Adipocyte (in vitro differentiated cells): Measurements from ENCODE around the gene CACNA1G.

Source experiments
- DNase-seq: peaks from one replicate; pipeline ENCODE4 v3.0.0-alpha.2; 2015; ENCODE audit warnings: low read depth
- H3K27me3 ChIP-seq: replicated peaks from 2 replicates; pipeline ENCODE4 v1.7.0; 2013; ENCODE audit warnings: mild to moderate bottlenecking, low read length, moderate library complexity; ENCODE audit not compliant: control insufficient read depth, insufficient read depth
- H3K36me3 ChIP-seq: 2 replicates; pipeline ENCODE4 v1.7.0; 2013; ENCODE audit warnings: low read length, mild to moderate bottlenecking, moderate library complexity; ENCODE audit not compliant: control insufficient read depth, insufficient read depth, severe bottlenecking
- H3K4me1 ChIP-seq: 2 replicates; pipeline ENCODE4 v1.7.0; 2013; ENCODE audit warnings: mild to moderate bottlenecking, low read length, moderate library complexity; ENCODE audit not compliant: control insufficient read depth, insufficient read depth
- H3K4me3 ChIP-seq: 2 replicates; pipeline ENCODE4 v1.7.0; 2013; ENCODE audit warnings: mild to moderate bottlenecking, low read length, moderate library complexity
- H3K9ac ChIP-seq: 2 replicates; pipeline ENCODE4 v1.7.0; 2013; ENCODE audit warnings: mild to moderate bottlenecking, low read length, moderate library complexity
- H3K9me3 ChIP-seq: 2 replicates; pipeline ENCODE4 v1.7.0; 2013; ENCODE audit warnings: mild to moderate bottlenecking, low read length, moderate library complexity; ENCODE audit not compliant: control insufficient read depth

Gene CACNA1G

GRCh38 chr17:50584116-50584515, 23.6 kb downstream of the CACNA1G start:
- peaks cover 26% of the 10 kb centered on the region for H3K27me3 ChIP-seq
- H3K9ac ChIP-seq = no peak overlapping the region
- no peak overlapping the region for H3K4me3 ChIP-seq
- H3K36me3 ChIP-seq = no peaks in the 10 kb centered on the region
- H3K4me1 ChIP-seq = peaks cover 3% of the 10 kb centered on the region
- no peaks in the 10 kb centered on the region for H3K9me3 ChIP-seq
- no peak for DNase-seq

- H3K9me3 ChIP-seq = no peaks in the 10 kb centered on the region
- H3K9ac ChIP-seq = no peak overlapping the region
- H3K27me3 ChIP-seq = peaks cover 26% of the 10 kb centered on the region
- peaks cover 9% of the 10 kb centered on the region for H3K4me1 ChIP-seq
- no peak overlapping the region for H3K4me3 ChIP-seq
- H3K36me3 ChIP-seq = no peaks in the 10 kb centered on the region
- DNase-seq = no peak
Measured at GRCh38 chr17:50584749-50585148, 24.2 kb downstream of the CACNA1G start.

- Histone ChIP-seq H3K36me3 (no peaks in the 10 kb centered on the region), H3K4me1 (peaks cover 14% of the 10 kb centered on the region), H3K9ac (no peak overlapping the region), H3K27me3 (peaks cover 26% of the 10 kb centered on the region), H3K4me3 (no peak overlapping the region), H3K9me3 (no peaks in the 10 kb centered on the region)
- DNase-seq = no peak
Measured at GRCh38 chr17:50585346-50585745, 24.8 kb downstream of the CACNA1G start.

- H3K4me3 ChIP-seq = no peak overlapping the region
- H3K27me3 ChIP-seq = peaks cover 24% of the 10 kb centered on the region
- H3K9ac ChIP-seq = no peak overlapping the region
- H3K4me1 ChIP-seq = peaks cover 14% of the 10 kb centered on the region
- H3K9me3 ChIP-seq = no peaks in the 10 kb centered on the region
- H3K36me3 ChIP-seq = no peaks in the 10 kb centered on the region
- DNase-seq = no peak
Measured at GRCh38 chr17:50585891-50586290, 25.4 kb downstream of the CACNA1G start.

- H3K27me3 ChIP-seq = peaks cover 23% of the 10 kb centered on the region
- DNase-seq = no peak
- no peak overlapping the region for H3K9ac ChIP-seq
- no peaks in the 10 kb centered on the region for H3K36me3 ChIP-seq
- peaks cover 14% of the 10 kb centered on the region for H3K4me1 ChIP-seq
- H3K9me3 ChIP-seq = no peaks in the 10 kb centered on the region
- H3K4me3 ChIP-seq = no peak overlapping the region
Measured at GRCh38 chr17:50586421-50587247, 26.1 kb downstream of the CACNA1G start.

- peaks cover 14% of the 10 kb centered on the region for H3K27me3 ChIP-seq
- no peak overlapping the region for H3K4me3 ChIP-seq
- no peak for DNase-seq
- H3K9ac ChIP-seq = no peak overlapping the region
- no peaks in the 10 kb centered on the region for H3K36me3 ChIP-seq
- peaks cover 14% of the 10 kb centered on the region for H3K4me1 ChIP-seq
- no peaks in the 10 kb centered on the region for H3K9me3 ChIP-seq
Measured at GRCh38 chr17:50587571-50587970, 27.1 kb downstream of the CACNA1G start.

GRCh38 chr17:50588391-50589049, 28.0 kb downstream of the CACNA1G start:
- Histone ChIP-seq H3K36me3 (no peaks in the 10 kb centered on the region), H3K4me1 (peaks cover 14% of the 10 kb centered on the region), H3K9ac (no peak overlapping the region), H3K4me3 (no peak overlapping the region), H3K9me3 (no peaks in the 10 kb centered on the region), H3K27me3 (peaks cover 14% of the 10 kb centered on the region)
- DNase-seq = no peak

GRCh38 chr17:50589095-50589705, 28.7 kb downstream of the CACNA1G start:
- Histone ChIP-seq H3K27me3 (peaks cover 9% of the 10 kb centered on the region), H3K4me1 (peaks cover 14% of the 10 kb centered on the region), H3K4me3 (no peak overlapping the region), H3K9ac (no peak overlapping the region), H3K36me3 (no peaks in the 10 kb centered on the region), H3K9me3 (no peaks in the 10 kb centered on the region)
- no peak for DNase-seq

GRCh38 chr17:50590946-50591737, 30.6 kb downstream of the CACNA1G start:
- no peak for DNase-seq
- H3K9ac ChIP-seq = no peak overlapping the region

GRCh38 chr17:50593321-50593720, 32.8 kb downstream of the CACNA1G start:
- H3K4me3 ChIP-seq = no peak overlapping the region

More at GRCh38 chr17:50590946-50591737, 30.6 kb downstream of the CACNA1G start:
- Histone ChIP-seq H3K4me3 (no peak overlapping the region), H3K4me1 (peaks cover 14% of the 10 kb centered on the region), H3K27me3 (peaks cover 14% of the 10 kb centered on the region), H3K9me3 (no peaks in the 10 kb centered on the region), H3K36me3 (no peaks in the 10 kb centered on the region)

More at GRCh38 chr17:50593321-50593720, 32.8 kb downstream of the CACNA1G start:
- Histone ChIP-seq H3K9ac (no peak overlapping the region), H3K27me3 (peaks cover 4% of the 10 kb centered on the region), H3K36me3 (no peaks in the 10 kb centered on the region), H3K9me3 (no peaks in the 10 kb centered on the region), H3K4me1 (peaks cover 14% of the 10 kb centered on the region)
- no peak for DNase-seq
